ENCODE data around the gene PUS10. TPM values are rescaled to one million over a fixed set of nuclear protein-coding genes. Genes with fewer than 3 reads are reported as not detected.

The PUS10 gene
- total RNA-seq, 6 experiments from 2014 or later = 8.6 to 15.3 (median 13.1) TPM

GRCh38 chr2:61057562-61057961 is 39.5 kb upstream of the PUS10 start:
- no peak for TF ChIP-seq CTCF (IDR thresholded peaks at IDR 0.05)
- TF ChIP-seq POLR2A (IDR thresholded peaks at IDR 0.05) = no peak
- H3K9me3 ChIP-seq = no peaks in the 10 kb centered on the region
- no peaks in the 10 kb centered on the region for H3K4me1 ChIP-seq
- no peak overlapping the region for H3K4me3 ChIP-seq
- ATAC-seq = no peak
- no peak for DNase-seq
- no peaks in the 10 kb centered on the region for H3K27me3 ChIP-seq
- intact Hi-C loops (cut with DNase I) = no loop called here
- H3K36me3 ChIP-seq = peaks cover 0 to 13% (median 0%) of the 10 kb centered on the region in 4 donors
- H3K27ac ChIP-seq = no peak overlapping the region

- H3K27ac ChIP-seq = no peak overlapping the region
- ATAC-seq = no peak
- 82% methylated on average over 2 of the region's 2 CpGs for WGBS (ENCODE audit: insufficient coverage, low coverage, low lambda C conversion rate, missing lambda C conversion rate)
Measured at GRCh38 chr2:61055557-61055956, 37.5 kb upstream of the PUS10 start.

GRCh38 chr2:61045999-61046398 is 27.9 kb upstream of the PUS10 start:
- Histone ChIP-seq H3K4me3 (no peak overlapping the region), H3K27ac (no peak overlapping the region), H3K36me3 (peaks cover 0 to 54% (median 17%) of the 10 kb centered on the region in 4 donors), H3K9me3 (no peaks in the 10 kb centered on the region), H3K27me3 (no peaks in the 10 kb centered on the region), H3K4me1 (no peaks in the 10 kb centered on the region)
- 52% methylated on average over 4 of the region's 4 CpGs for WGBS (ENCODE audit: insufficient coverage, low coverage, low lambda C conversion rate, missing lambda C conversion rate)
- TF ChIP-seq CTCF (IDR thresholded peaks at IDR 0.05) (no peak), POLR2A (IDR thresholded peaks at IDR 0.05) (no peak)
- ATAC-seq (no peak), DNase-seq (no peak)
- intact Hi-C loops (cut with DNase I) = no loop called here

More at GRCh38 chr2:61055557-61055956, 37.5 kb upstream of the PUS10 start:
- TF ChIP-seq POLR2A (IDR thresholded peaks at IDR 0.05) (no peak), CTCF (IDR thresholded peaks at IDR 0.05) (no peak)
- no peak for DNase-seq
- no peaks in the 10 kb centered on the region for H3K4me1 ChIP-seq
- no peaks in the 10 kb centered on the region for H3K27me3 ChIP-seq
- H3K9me3 ChIP-seq = no peaks in the 10 kb centered on the region
- intact Hi-C loops (cut with DNase I) = no loop called here
- no peak overlapping the region for H3K4me3 ChIP-seq
- H3K36me3 ChIP-seq = peaks cover 0 to 29% (median 5%) of the 10 kb centered on the region in 4 donors

GRCh38 chr2:61045226-61045625 is 27.2 kb upstream of the PUS10 start:
- H3K4me1 ChIP-seq = no peaks in the 10 kb centered on the region
- H3K27ac ChIP-seq = no peak overlapping the region
- 59% methylated on average over 2 of the region's 2 CpGs for WGBS (ENCODE audit: insufficient coverage, low coverage, low lambda C conversion rate, missing lambda C conversion rate)
- H3K27me3 ChIP-seq = no peaks in the 10 kb centered on the region
- no peak for TF ChIP-seq CTCF (IDR thresholded peaks at IDR 0.05)
- no peak for TF ChIP-seq POLR2A (IDR thresholded peaks at IDR 0.05)
- no peak overlapping the region for H3K4me3 ChIP-seq
- peaks cover 0 to 46% (median 13%) of the 10 kb centered on the region in 4 donors for H3K36me3 ChIP-seq
- ATAC-seq = no peak
- DNase-seq = no peak
- no peaks in the 10 kb centered on the region for H3K9me3 ChIP-seq
- intact Hi-C loops (cut with DNase I) = no loop called here

- Histone ChIP-seq H3K9me3 (no peaks in the 10 kb centered on the region), H3K4me1 (no peaks in the 10 kb centered on the region), H3K27ac (no peak overlapping the region), H3K4me3 (no peak overlapping the region), H3K36me3 (peaks cover 0 to 40% (median 11%) of the 10 kb centered on the region in 4 donors), H3K27me3 (no peaks in the 10 kb centered on the region)
- WGBS (ENCODE audit: insufficient coverage, low coverage, low lambda C conversion rate, missing lambda C conversion rate) = 61% methylated on average over 2 of the region's 4 CpGs
- TF ChIP-seq POLR2A (IDR thresholded peaks at IDR 0.05) (no peak), CTCF (IDR thresholded peaks at IDR 0.05) (no peak)
- intact Hi-C loops (cut with DNase I) = no loop called here
- no peak for DNase-seq
- no peak for ATAC-seq
Measured at GRCh38 chr2:61044636-61045035, 26.6 kb upstream of the PUS10 start.

All from right lobe of liver (tissue), 6 donors.